Vagina (tissue), 2 donors: Measurements from ENCODE around the gene ASTN2. TPM values are rescaled to one million over a fixed set of nuclear protein-coding genes. Genes with fewer than 3 reads are reported as not detected.

Experiments
- DNase-seq, 2 donors: peaks; one replicate each; pipeline ENCODE4 v3.0.0-alpha.2; 2017; ENCODE audit errors: extremely low spot score in 2 of 2
- H3K27ac ChIP-seq: fragments of 200-600 bp; sonication (generic); one replicate; pipeline ENCODE4 v1.5.1; 2019
- H3K27me3 ChIP-seq: fragments of 200-600 bp; sonication (generic); one replicate; pipeline ENCODE4 v1.5.1; 2019
- H3K36me3 ChIP-seq, 2 donors: fragments of 200-600 bp; sonication (generic); one replicate each; pipeline ENCODE4 v1.5.1; 2017 to 2019
- H3K4me1 ChIP-seq: fragments of 200-600 bp; sonication (generic); one replicate; pipeline ENCODE4 v1.5.1; 2019
- H3K4me3 ChIP-seq, 2 donors: fragments of 200-600 bp; sonication (generic); 1 replicate in 1 of 2; 2 replicates in 1 of 2; pipeline ENCODE4 v1.5.1; 2016 to 2019
- H3K9me3 ChIP-seq: fragments of 200-600 bp; sonication (generic); one replicate; pipeline ENCODE4 v1.5.1; 2019
- CTCF ChIP-seq, 3 experiments: fragments of 450-650 bp in 2 of 3; fragments of 200-600 bp in 1 of 3; sonication (generic) in 1 of 3; IDR thresholded peaks; one replicate each; pipeline ENCODE4 v1.5.1; 2017 to 2019; ENCODE audit warnings: antibody characterized with exemption in 3 of 3, mild to moderate bottlenecking in 2 of 3, moderate library complexity in 2 of 3
- POLR2A ChIP-seq, 2 donors: fragments of 450-650 bp; IDR thresholded peaks; one replicate each; pipeline ENCODE4 v1.6.1; 2017; ENCODE audit warnings: antibody characterized with exemption in 2 of 2, mild to moderate bottlenecking in 2 of 2, moderate library complexity in 2 of 2
- POLR2AphosphoS5 ChIP-seq, 2 donors: sonication (generic); formaldehyde crosslinking; IDR thresholded peaks; one replicate each; pipeline ENCODE4 v1.9.0; 2017; ENCODE audit warnings: antibody characterized with exemption in 2 of 2, mild to moderate bottlenecking in 2 of 2, low read depth in 1 of 2; ENCODE audit not compliant: insufficient read depth in 1 of 2
- intact Hi-C: fragments of 100-400 bp; cut with DNase I; formaldehyde crosslinking; loops from one replicate; pipeline ENCODE4 v1.15.1; 2023
- total RNA-seq: library from RNA; depleted of rRNA; stranded (reverse); fragments of >200 nt; gene quantifications from one replicate; pipeline ENCODE4 v1.2.3, GENCODE V29; 2016

ASTN2 gene
- total RNA-seq, 1 donor from 2014 or later, result 4.4 TPM

GRCh38 chr9:116791326-116791725, 623.5 kb downstream of the ASTN2 start:
- H3K4me1 ChIP-seq, result no peaks in the 10 kb centered on the region
- H3K9me3 ChIP-seq, result no peaks in the 10 kb centered on the region
- no peak overlapping the region for H3K27ac ChIP-seq
- H3K27me3 ChIP-seq, result no peaks in the 10 kb centered on the region
- no peaks in the 10 kb centered on the region for H3K36me3 ChIP-seq
- H3K4me3 ChIP-seq, result no peak overlapping the region
- no peak for TF ChIP-seq POLR2AphosphoS5 (IDR thresholded peaks at IDR 0.05; ENCODE audit: insufficient read depth in 1 of 2, low read depth in 1 of 2)
- TF ChIP-seq POLR2A (IDR thresholded peaks at IDR 0.05), result no peak
- TF ChIP-seq CTCF (IDR thresholded peaks at IDR 0.05), result no peak
- intact Hi-C loops, result no loop called here
- no peak for DNase-seq

GRCh38 chr9:116789081-116789480, 625.8 kb downstream of the ASTN2 start:
- no peaks in the 10 kb centered on the region for H3K36me3 ChIP-seq
- no peaks in the 10 kb centered on the region for H3K4me1 ChIP-seq
- no peak overlapping the region for H3K4me3 ChIP-seq
- H3K27me3 ChIP-seq, result no peaks in the 10 kb centered on the region
- DNase-seq, result no peak
- H3K9me3 ChIP-seq, result no peaks in the 10 kb centered on the region
- TF ChIP-seq POLR2AphosphoS5 (IDR thresholded peaks at IDR 0.05; ENCODE audit: insufficient read depth in 1 of 2, low read depth in 1 of 2) (no peak), CTCF (IDR thresholded peaks at IDR 0.05) (no peak), POLR2A (IDR thresholded peaks at IDR 0.05) (no peak)
- H3K27ac ChIP-seq, result no peak overlapping the region
- intact Hi-C loops, result no loop called here

GRCh38 chr9:116786737-116787136, 628.1 kb downstream of the ASTN2 start:
- H3K9me3 ChIP-seq, result no peaks in the 10 kb centered on the region
- intact Hi-C loops, result no loop called here
- no peak for DNase-seq
- H3K4me3 ChIP-seq, result no peak overlapping the region
- no peaks in the 10 kb centered on the region for H3K4me1 ChIP-seq
- no peak overlapping the region for H3K27ac ChIP-seq
- H3K27me3 ChIP-seq, result no peaks in the 10 kb centered on the region
- H3K36me3 ChIP-seq, result no peaks in the 10 kb centered on the region
- TF ChIP-seq POLR2A (IDR thresholded peaks at IDR 0.05) (no peak), POLR2AphosphoS5 (IDR thresholded peaks at IDR 0.05; ENCODE audit: insufficient read depth in 1 of 2, low read depth in 1 of 2) (no peak), CTCF (IDR thresholded peaks at IDR 0.05) (no peak)

DNA sequence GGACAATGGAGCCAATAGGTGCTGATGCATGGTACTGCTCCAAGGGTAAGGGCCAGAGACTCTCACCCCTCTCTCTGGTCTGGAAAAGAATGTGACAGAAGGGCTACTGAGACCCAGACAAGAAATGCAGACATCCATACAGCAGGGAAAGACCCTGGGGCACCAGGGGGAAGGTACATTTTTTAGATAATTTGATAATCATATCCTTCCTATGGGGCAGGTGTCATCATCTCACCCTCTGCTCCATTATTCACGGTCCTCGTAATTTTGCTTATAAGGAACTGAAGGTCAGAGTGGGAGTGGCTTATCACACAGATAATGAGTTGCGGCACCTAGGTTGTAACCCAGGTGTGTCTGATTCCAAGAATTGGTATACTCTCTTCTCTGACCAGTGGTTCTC, 637.7 kb downstream of the ASTN2 start:
- Histone ChIP-seq H3K27me3 (no peaks in the 10 kb centered on the region), H3K4me3 (no peak overlapping the region), H3K4me1 (no peaks in the 10 kb centered on the region), H3K36me3 (no peaks in the 10 kb centered on the region), H3K9me3 (no peaks in the 10 kb centered on the region), H3K27ac (no peak overlapping the region)
- no peak for DNase-seq
- TF ChIP-seq CTCF (IDR thresholded peaks at IDR 0.05) (no peak), POLR2A (IDR thresholded peaks at IDR 0.05) (no peak), POLR2AphosphoS5 (IDR thresholded peaks at IDR 0.05; ENCODE audit: insufficient read depth in 1 of 2, low read depth in 1 of 2) (no peak)
- intact Hi-C loops, result no loop called here

DNA sequence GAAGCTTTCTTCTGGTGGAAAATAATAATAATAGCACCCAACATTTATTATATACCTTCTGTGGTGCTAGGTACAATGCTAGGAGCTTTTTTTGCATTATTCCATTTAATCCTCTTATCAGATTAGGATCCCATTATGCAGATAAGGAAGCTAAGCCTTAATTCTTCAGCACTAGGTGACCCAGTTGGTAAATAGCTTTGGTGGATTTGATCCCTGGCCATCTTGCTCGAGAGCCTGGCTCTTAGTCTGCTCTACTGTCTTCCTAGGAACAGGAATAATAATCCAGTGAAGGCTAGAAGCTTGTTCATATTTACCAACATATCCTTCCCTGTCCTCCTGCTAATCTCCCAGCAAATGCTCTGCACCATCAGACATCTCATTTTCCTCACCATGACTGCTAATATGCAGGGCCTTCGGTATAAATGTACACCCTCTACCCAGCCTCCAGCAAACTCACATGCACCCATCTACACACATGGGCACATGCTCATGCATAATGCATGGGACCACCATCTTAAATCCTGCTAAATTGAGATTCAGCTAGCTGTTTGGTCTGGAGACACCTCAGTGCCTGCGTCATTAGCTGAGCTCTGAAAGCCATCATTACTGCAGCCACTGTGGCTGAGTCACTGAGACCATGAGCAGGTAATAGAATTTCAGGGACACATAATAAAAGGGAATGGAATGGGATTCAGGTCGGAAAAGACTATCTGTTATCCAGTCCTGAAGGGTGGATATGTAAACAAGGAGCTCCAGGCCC, 640.3 kb downstream of the ASTN2 start:
- no peak for TF ChIP-seq POLR2A (IDR thresholded peaks at IDR 0.05)
- no peak for DNase-seq
- H3K27me3 ChIP-seq, result no peaks in the 10 kb centered on the region
- no peak overlapping the region for H3K27ac ChIP-seq
- no peaks in the 10 kb centered on the region for H3K9me3 ChIP-seq
- H3K4me3 ChIP-seq, result no peak overlapping the region
- no peaks in the 10 kb centered on the region for H3K36me3 ChIP-seq
- intact Hi-C loops, result no loop called here
- no peaks in the 10 kb centered on the region for H3K4me1 ChIP-seq
